ENCODE data around the gene KIF7. TPM values are rescaled to one million over a fixed set of nuclear protein-coding genes. Genes with fewer than 3 reads are reported as not detected.

Gene KIF7
- total RNA-seq, 1 donor from 2014 or later = 13.9 TPM

- Mint-ChIP-seq H3K36me3 (ENCODE audit: low read depth) (peaks cover 19% of the 10 kb centered on the region), H3K27me3 (ENCODE audit: low read depth) (no peaks in the 10 kb centered on the region), H3K27ac (ENCODE audit: unreplicated experiment) (no peak overlapping the region), H3K4me3 (ENCODE audit: unreplicated experiment) (no peak overlapping the region), H3K9me3 (ENCODE audit: low read depth) (no peaks in the 10 kb centered on the region), H3K4me1 (ENCODE audit: low read depth) (peaks cover 5% of the 10 kb centered on the region)
- no peak for TF ChIP-seq CTCF (IDR thresholded peaks at IDR 0.05)
- DNase-seq (ENCODE audit: low spot score) = peak; percentile 85
These were observed 8.7 kb downstream of the KIF7 start for GRCh38 chr15:89646416-89647141.

- TF ChIP-seq CTCF (IDR thresholded peaks at IDR 0.05) = no peak
- H3K36me3 Mint-ChIP-seq (ENCODE audit: low read depth) = peaks cover 21% of the 10 kb centered on the region
These were observed 9.6 kb downstream of the KIF7 start for GRCh38 chr15:89645680-89646079.

GRCh38 chr15:89642106-89642505, 13.2 kb downstream of the KIF7 start:
- H3K9me3 Mint-ChIP-seq (ENCODE audit: low read depth) = no peaks in the 10 kb centered on the region
- no peaks in the 10 kb centered on the region for H3K27me3 Mint-ChIP-seq (ENCODE audit: low read depth)
- H3K4me1 Mint-ChIP-seq (ENCODE audit: low read depth) = peaks cover 2% of the 10 kb centered on the region
- no peak for TF ChIP-seq CTCF (IDR thresholded peaks at IDR 0.05)
- DNase-seq (ENCODE audit: low spot score) = peak; percentile 86
- no peak overlapping the region for H3K4me3 Mint-ChIP-seq (ENCODE audit: unreplicated experiment)
- peaks cover 20% of the 10 kb centered on the region for H3K36me3 Mint-ChIP-seq (ENCODE audit: low read depth)
- H3K27ac Mint-ChIP-seq (ENCODE audit: unreplicated experiment) = no peak overlapping the region

More at GRCh38 chr15:89645680-89646079, 9.6 kb downstream of the KIF7 start:
- Mint-ChIP-seq H3K27me3 (ENCODE audit: low read depth) (no peaks in the 10 kb centered on the region), H3K27ac (ENCODE audit: unreplicated experiment) (no peak overlapping the region), H3K4me3 (ENCODE audit: unreplicated experiment) (no peak overlapping the region), H3K9me3 (ENCODE audit: low read depth) (no peaks in the 10 kb centered on the region), H3K4me1 (ENCODE audit: low read depth) (peaks cover 5% of the 10 kb centered on the region)
- DNase-seq (ENCODE audit: low spot score) = peak; percentile 87

- Mint-ChIP-seq H3K27ac (ENCODE audit: unreplicated experiment) (no peak overlapping the region), H3K27me3 (ENCODE audit: low read depth) (no peaks in the 10 kb centered on the region), H3K36me3 (ENCODE audit: low read depth) (peaks cover 16% of the 10 kb centered on the region), H3K4me1 (ENCODE audit: low read depth) (no peaks in the 10 kb centered on the region), H3K9me3 (ENCODE audit: low read depth) (no peaks in the 10 kb centered on the region), H3K4me3 (ENCODE audit: unreplicated experiment) (no peak overlapping the region)
- no peak for DNase-seq (ENCODE audit: low spot score)
- no peak for TF ChIP-seq CTCF (IDR thresholded peaks at IDR 0.05)
These were observed 14.2 kb downstream of the KIF7 start for GRCh38 chr15:89641053-89641452.

GRCh38 chr15:89640245-89640644, 15.0 kb downstream of the KIF7 start:
- Mint-ChIP-seq H3K27ac (ENCODE audit: unreplicated experiment) (no peak overlapping the region), H3K36me3 (ENCODE audit: low read depth) (peaks cover 17% of the 10 kb centered on the region), H3K4me3 (ENCODE audit: unreplicated experiment) (no peak overlapping the region), H3K9me3 (ENCODE audit: low read depth) (peaks cover 2% of the 10 kb centered on the region), H3K4me1 (ENCODE audit: low read depth) (no peaks in the 10 kb centered on the region), H3K27me3 (ENCODE audit: low read depth) (no peaks in the 10 kb centered on the region)
- no peak for DNase-seq (ENCODE audit: low spot score)
- no peak for TF ChIP-seq CTCF (IDR thresholded peaks at IDR 0.05)
